HG02763 (cell line): ENCODE measurements around the gene ADAM30.
"Not testable (repeated sequence)": the region's sequence is repeated elsewhere in the genome, so short reads cannot be mapped to it uniquely, and the experiment has no call there.

ENCODE experiments used
- ATAC-seq: cut with Tn5 transposase; IDR thresholded peaks from one replicate; pipeline ENCODE4 v1.9.1; 2021; ENCODE audit warnings: mild to moderate bottlenecking, moderate library complexity; ENCODE audit not compliant: unreplicated experiment

The ADAM30 gene

GRCh38 chr1:119879510-119880434 lies 16.5 kb downstream of the ADAM30 start:
- no peak for ATAC-seq

- no peak for ATAC-seq
These were observed 18.1 kb downstream of the ADAM30 start for GRCh38 chr1:119878171-119878570.

- ATAC-seq, result no peak
These were observed 22.1 kb downstream of the ADAM30 start for GRCh38 chr1:119874186-119874585.

DNA sequence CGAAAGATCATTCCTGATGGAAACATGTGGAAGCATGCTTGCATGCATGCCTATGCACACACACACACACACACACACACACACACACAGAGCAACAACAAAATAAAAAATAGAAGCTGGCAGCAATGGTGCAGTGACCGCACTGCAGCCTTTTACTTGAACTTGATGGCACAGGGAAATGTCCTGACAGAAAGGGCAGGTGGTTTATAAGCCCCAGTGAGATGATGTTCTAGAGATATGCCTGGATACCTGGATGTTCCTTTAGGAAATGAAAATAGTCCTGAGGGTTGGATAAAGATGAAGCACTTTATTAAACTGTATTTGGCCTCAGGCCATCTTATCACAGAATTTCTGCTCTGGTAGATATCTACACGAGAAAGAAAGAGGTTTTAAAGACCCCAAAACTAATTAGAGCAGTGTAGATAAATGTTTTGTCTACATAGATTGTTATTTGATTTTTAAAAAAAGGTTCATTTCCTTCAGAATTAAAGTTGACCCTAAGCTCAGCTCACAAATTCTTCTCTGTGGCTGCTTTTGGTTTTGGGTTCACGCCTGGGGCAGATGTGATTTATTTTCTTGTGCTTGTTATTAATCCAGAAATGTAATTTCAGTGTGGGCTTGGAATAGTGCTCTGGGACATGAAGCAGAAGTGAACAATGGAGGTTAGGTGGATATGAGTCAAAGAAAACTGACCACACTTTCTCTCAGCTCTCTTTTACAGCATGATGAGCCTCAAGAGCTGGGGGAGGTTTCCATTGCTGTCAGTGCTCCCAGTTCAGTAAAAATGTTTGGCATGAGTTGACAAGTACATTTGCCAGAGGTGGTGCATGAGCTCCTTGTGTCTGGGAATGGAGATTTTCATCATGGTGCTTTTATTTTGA lies 22.9 kb downstream of the ADAM30 start:
- ATAC-seq, result no peak

DNA sequence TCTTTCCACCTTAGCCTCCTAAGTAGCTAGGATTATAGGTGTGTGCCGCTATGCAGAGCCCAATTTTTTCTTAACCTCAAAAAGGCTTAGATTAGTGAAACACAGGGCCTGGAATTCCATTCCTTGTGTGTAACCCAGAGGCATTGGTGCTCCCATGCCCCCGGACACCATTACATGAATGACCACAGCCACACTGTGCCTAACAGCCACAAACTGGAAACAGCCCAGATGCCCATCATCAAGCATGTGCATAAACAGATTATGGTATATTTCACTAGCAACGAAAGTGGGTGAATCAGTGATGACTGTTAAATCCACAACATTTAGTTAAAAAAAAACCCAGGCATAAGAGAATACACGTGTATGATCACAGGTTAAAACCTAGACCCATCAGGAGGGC lies 24.4 kb downstream of the ADAM30 start:
- no peak for ATAC-seq

GRCh38 chr1:119870917-119871596 lies 25.3 kb downstream of the ADAM30 start:
- ATAC-seq, result no peak

DNA sequence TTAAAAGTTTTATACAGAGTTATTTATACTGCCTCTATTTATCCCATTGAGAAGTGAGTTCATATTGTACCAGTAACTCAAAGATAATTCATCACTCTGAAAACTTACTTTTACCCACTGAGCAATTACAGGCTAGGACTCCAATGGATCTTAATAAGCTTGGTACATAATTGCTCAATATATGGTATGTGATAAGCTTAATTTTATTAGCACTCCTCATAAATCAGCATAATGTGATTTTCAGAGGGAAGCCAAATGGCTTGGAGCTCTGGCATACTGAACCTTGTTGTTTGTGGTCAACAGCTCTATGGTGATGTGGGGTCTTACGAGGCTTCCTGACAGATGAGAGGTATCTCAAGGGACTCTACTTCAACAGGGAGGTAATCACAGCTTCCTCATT lies 26.3 kb downstream of the ADAM30 start:
- ATAC-seq, result no peak

GRCh38 chr1:119868176-119868575 lies 28.1 kb downstream of the ADAM30 start:
- ATAC-seq, result no peak

- ATAC-seq, result no peak
These were observed 29.9 kb downstream of the ADAM30 start for GRCh38 chr1:119866451-119866850.

DNA sequence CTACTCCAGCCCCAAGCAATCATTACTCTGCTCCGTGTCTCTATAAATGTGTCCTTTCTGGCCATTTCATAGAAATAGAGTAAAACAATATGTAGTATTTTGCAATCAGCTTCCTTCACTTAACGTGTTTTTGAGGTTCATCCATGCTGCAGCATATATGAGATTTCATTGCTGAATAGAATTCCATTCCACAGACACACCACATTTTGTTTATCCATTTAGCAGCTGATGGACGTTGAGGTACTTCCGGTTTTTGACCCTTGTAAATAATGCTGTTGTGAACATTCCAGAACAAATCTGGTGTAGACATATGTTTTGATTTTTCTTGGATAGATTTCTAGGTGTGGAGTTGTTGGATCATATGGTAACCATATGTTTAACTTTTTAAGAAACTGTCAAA lies 30.7 kb downstream of the ADAM30 start:
- no peak for ATAC-seq

- no peak for ATAC-seq
These were observed 34.0 kb downstream of the ADAM30 start for GRCh38 chr1:119862276-119862675.

DNA sequence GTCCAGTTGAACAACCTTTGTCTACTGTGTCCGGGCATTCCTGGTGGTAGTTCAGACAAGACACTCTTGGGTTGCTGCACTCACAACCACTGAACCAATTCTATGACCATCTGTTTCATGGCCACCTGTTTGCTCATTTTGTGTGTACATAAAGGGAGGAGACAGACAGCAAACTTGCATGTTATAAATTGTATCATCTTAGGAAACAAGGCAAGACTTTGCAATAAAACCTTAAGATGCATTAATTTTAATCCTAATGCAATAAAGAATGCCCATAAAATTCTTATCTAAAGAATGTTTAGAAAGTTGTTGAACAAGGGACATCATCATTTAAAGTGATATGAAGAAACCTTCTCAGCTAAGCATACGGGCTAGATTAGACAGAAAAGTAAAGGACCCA lies 34.8 kb downstream of the ADAM30 start:
- no peak for ATAC-seq

- no peak for ATAC-seq
These were observed 36.7 kb downstream of the ADAM30 start for GRCh38 chr1:119859647-119860046.

GRCh38 chr1:119858556-119859214 lies 37.6 kb downstream of the ADAM30 start:
- ATAC-seq, result not testable (repeated sequence)

DNA sequence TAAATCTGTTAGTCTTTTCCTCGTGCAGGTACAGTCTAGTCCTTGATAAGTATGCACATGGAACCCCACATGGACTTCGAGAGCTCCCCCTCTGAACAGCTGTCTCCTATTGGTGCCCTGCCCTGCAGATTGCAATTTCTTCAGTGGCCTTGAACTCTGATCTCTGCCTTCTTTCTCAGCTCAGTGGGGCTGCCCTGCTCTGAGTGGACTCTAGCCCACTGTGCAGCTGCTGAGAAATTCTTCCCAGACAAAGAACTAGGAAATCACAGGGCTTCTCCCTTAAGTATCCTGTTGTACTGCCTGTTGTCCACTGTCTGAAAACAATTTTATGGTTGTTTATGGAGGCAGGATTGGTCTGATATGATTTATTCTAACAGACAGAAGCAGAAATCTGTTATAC lies 38.2 kb downstream of the ADAM30 start:
- ATAC-seq, result no peak

DNA sequence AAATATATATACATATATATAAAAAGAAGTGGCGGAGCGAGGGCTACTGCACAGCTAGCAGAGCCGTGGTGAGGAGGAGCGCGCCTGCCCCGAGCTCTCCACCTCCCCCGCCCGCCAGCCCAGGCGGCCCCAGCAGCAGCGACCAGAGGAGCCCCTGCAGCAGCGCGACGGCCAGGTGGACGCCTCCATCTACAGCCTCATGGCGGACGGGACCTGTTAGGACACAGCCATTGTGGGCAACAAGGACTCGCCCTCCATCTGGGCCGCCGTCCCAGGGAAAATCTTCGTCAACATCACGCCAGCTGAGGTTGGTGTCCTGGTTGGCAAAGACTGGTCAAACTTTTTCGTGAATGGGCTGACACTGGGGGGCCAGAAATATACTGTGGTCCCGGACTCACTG lies 43.2 kb downstream of the ADAM30 start:
- ATAC-seq, result no peak

DNA sequence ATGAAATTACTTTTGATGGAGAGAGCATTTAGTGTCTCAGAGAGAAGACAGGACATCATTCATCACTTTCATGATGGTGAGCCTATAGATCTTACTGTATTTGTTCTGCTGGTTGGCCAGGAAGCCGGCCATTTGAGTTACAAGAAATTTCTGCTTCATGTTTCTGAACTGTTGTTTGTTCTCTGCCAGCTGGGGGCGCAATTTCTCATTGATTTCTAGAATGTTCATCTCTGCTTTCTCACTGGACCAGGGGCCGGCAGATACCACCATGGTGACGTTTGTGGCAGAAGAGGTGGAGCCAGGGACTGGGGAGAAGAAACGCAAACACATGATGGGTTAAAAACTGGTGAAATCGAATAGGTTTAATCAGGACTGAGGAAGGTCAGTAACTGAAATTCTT lies 52.1 kb downstream of the ADAM30 start:
- not testable (repeated sequence) for ATAC-seq
